SH-SY5Y (cell line): ENCODE results near the gene PPM1M.

Source experiments
- GATA2 ChIP-seq: IDR thresholded peaks from 2 replicates; pipeline ENCODE4 v1.6.1; 2011; ENCODE audit warnings: mild to moderate bottlenecking, low read depth, low read length
- GATA3 ChIP-seq: IDR thresholded peaks from 2 replicates; pipeline ENCODE4 v1.6.1; 2011; ENCODE audit warnings: low read depth, mild to moderate bottlenecking, low read length, moderate library complexity

- TF ChIP-seq GATA2 (no peak), GATA3 (no peak)
Measured at GRCh38 chr3:52200981-52201679, 44.4 kb upstream of the PPM1M start.
